ENCODE data around the gene RIT2.

- TF ChIP-seq CTCF (IDR thresholded peaks at IDR 0.05) (no peak), POLR2A (IDR thresholded peaks at IDR 0.05) (no peak)
These were observed 105.8 kb downstream of the RIT2 start for GRCh38 chr18:43009674-43010073.
